ENCODE measurements around the gene BLVRA. TPM values are rescaled to one million over a fixed set of nuclear protein-coding genes. Genes with fewer than 3 reads are reported as not detected.
"Not testable (repeated sequence)": the region's sequence is repeated elsewhere in the genome, so short reads cannot be mapped to it uniquely, and the experiment has no call there.

The BLVRA gene
- total RNA-seq, 1 donor from 2014 or later = 18.2 TPM

- no peak for DNase-seq (ENCODE audit: low spot score)
- Mint-ChIP-seq H3K4me1 (ENCODE audit: unreplicated experiment) (peaks cover 17% of the 10 kb centered on the region), H3K27ac (ENCODE audit: unreplicated experiment) (peak overlapping the region; percentile 44), H3K9me3 (ENCODE audit: unreplicated experiment) (no peaks in the 10 kb centered on the region), H3K27me3 (ENCODE audit: unreplicated experiment) (peaks cover 3% of the 10 kb centered on the region), H3K36me3 (ENCODE audit: low read depth, unreplicated experiment) (no peaks in the 10 kb centered on the region), H3K4me3 (ENCODE audit: unreplicated experiment) (no peak overlapping the region)
- no peak for TF ChIP-seq CTCF (IDR thresholded peaks at IDR 0.05; ENCODE audit: unreplicated experiment)
These were observed 34.1 kb downstream of the BLVRA start for GRCh38 chr7:43792471-43793150.

DNA sequence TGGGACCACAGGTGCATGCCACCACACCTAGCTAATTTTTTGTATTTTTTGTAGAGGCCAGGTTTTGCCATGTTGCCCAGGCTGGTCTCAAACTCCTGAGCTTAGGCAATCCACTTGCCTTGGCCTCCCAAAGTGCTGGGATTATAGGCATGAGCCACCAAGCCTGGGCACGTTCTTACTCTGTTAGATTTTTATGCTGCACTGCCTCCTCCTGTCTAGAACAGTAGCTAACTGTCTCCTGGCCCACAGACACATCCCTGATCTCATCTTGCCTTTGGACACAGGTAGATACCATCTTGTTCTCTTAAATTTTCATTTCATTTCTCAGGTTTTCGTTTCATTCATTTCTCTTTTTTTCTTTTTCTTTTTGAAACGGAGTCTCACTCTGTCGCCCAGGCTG is 41.1 kb downstream of the BLVRA start:
- Mint-ChIP-seq H3K36me3 (ENCODE audit: low read depth, unreplicated experiment) (peaks cover 5% of the 10 kb centered on the region), H3K4me3 (ENCODE audit: unreplicated experiment) (no peak overlapping the region), H3K4me1 (ENCODE audit: unreplicated experiment) (no peaks in the 10 kb centered on the region), H3K27me3 (ENCODE audit: unreplicated experiment) (no peaks in the 10 kb centered on the region), H3K9me3 (ENCODE audit: unreplicated experiment) (no peaks in the 10 kb centered on the region), H3K27ac (ENCODE audit: unreplicated experiment) (no peak overlapping the region)
- TF ChIP-seq CTCF (IDR thresholded peaks at IDR 0.05; ENCODE audit: unreplicated experiment) = no peak
- DNase-seq (ENCODE audit: low spot score) = no peak

- Mint-ChIP-seq H3K27ac (ENCODE audit: unreplicated experiment) (no peak overlapping the region), H3K9me3 (ENCODE audit: unreplicated experiment) (no peaks in the 10 kb centered on the region), H3K27me3 (ENCODE audit: unreplicated experiment) (no peaks in the 10 kb centered on the region), H3K4me3 (ENCODE audit: unreplicated experiment) (no peak overlapping the region), H3K36me3 (ENCODE audit: low read depth, unreplicated experiment) (peaks cover 18% of the 10 kb centered on the region), H3K4me1 (ENCODE audit: unreplicated experiment) (peaks cover 2% of the 10 kb centered on the region)
- no peak for DNase-seq (ENCODE audit: low spot score)
- TF ChIP-seq CTCF (IDR thresholded peaks at IDR 0.05; ENCODE audit: unreplicated experiment) = no peak
These were observed 45.4 kb downstream of the BLVRA start for GRCh38 chr7:43803865-43804264.

GRCh38 chr7:43808410-43808809 is 49.9 kb downstream of the BLVRA start:
- H3K4me3 Mint-ChIP-seq (ENCODE audit: unreplicated experiment) = peak overlapping the region; percentile 76
- H3K4me1 Mint-ChIP-seq (ENCODE audit: unreplicated experiment) = peaks cover 2% of the 10 kb centered on the region
- no peak for TF ChIP-seq CTCF (IDR thresholded peaks at IDR 0.05; ENCODE audit: unreplicated experiment)
- peaks cover 4% of the 10 kb centered on the region for H3K9me3 Mint-ChIP-seq (ENCODE audit: unreplicated experiment)
- no peak overlapping the region for H3K27ac Mint-ChIP-seq (ENCODE audit: unreplicated experiment)
- H3K27me3 Mint-ChIP-seq (ENCODE audit: unreplicated experiment) = peaks cover 4% of the 10 kb centered on the region
- DNase-seq (ENCODE audit: low spot score) = no peak
- peaks cover 29% of the 10 kb centered on the region for H3K36me3 Mint-ChIP-seq (ENCODE audit: low read depth, unreplicated experiment)

GRCh38 chr7:43810195-43810941 is 51.9 kb downstream of the BLVRA start:
- not testable (repeated sequence) for DNase-seq (ENCODE audit: low spot score); H3K27me3 Mint-ChIP-seq (ENCODE audit: unreplicated experiment); H3K4me1 Mint-ChIP-seq (ENCODE audit: unreplicated experiment); H3K9me3 Mint-ChIP-seq (ENCODE audit: unreplicated experiment); H3K4me3 Mint-ChIP-seq (ENCODE audit: unreplicated experiment)
- peaks cover 22% of the 10 kb centered on the region for H3K36me3 Mint-ChIP-seq (ENCODE audit: low read depth, unreplicated experiment)
- peak overlapping the region; percentile 30 for H3K27ac Mint-ChIP-seq (ENCODE audit: unreplicated experiment)

Data from endothelial cell (in vitro differentiated cells).